NT2/D1 (cell line): Measurements from ENCODE around the gene ARIH2.

ENCODE experiments used
- SUZ12 ChIP-seq: IDR thresholded peaks from 2 replicates; pipeline ENCODE4 v1.6.1; 2011; ENCODE audit not compliant: insufficient read length, insufficient read depth; ENCODE audit errors: extremely low read depth
- YY1 ChIP-seq: IDR thresholded peaks from 2 replicates; pipeline ENCODE4 v1.6.1; 2011; ENCODE audit not compliant: insufficient read length, insufficient read depth

GRCh38 chr3:49026536-49026935, 107.9 kb downstream of the ARIH2 start:
- TF ChIP-seq YY1 (no peak), SUZ12 (no peak)
